Hepatocyte (in vitro differentiated cells): ENCODE measurements around the gene KRT3. TPM values are rescaled to one million over a fixed set of nuclear protein-coding genes. Genes with fewer than 3 reads are reported as not detected.

Experiments used
- DNase-seq: peaks from one replicate; pipeline ENCODE4 v3.0.0-alpha.2; 2016; ENCODE audit warnings: low spot score
- H2AFZ ChIP-seq: fragments of 200-600 bp; sonication (generic); 2 replicates; pipeline ENCODE4 v1.6.0; 2016; ENCODE audit warnings: antibody characterized with exemption, mild to moderate bottlenecking
- H3K27ac ChIP-seq: fragments of 200-600 bp; sonication (generic); 2 replicates; pipeline ENCODE4 v1.5.1; 2016; ENCODE audit warnings: mild to moderate bottlenecking
- H3K27me3 ChIP-seq: fragments of 200-600 bp; sonication (generic); 2 replicates; pipeline ENCODE4 v1.6.1; 2016
- H3K36me3 ChIP-seq: fragments of 200-600 bp; sonication (generic); replicated peaks from 2 replicates; pipeline ENCODE4 v1.5.1; 2016; ENCODE audit warnings: low read depth; ENCODE audit not compliant: insufficient read depth
- H3K4me1 ChIP-seq: fragments of 200-600 bp; sonication (generic); 2 replicates; pipeline ENCODE4 v1.5.1; 2016; ENCODE audit warnings: mild to moderate bottlenecking, moderate library complexity; ENCODE audit not compliant: insufficient read depth
- H3K4me2 ChIP-seq: fragments of 200-600 bp; sonication (generic); 2 replicates; pipeline ENCODE4 v1.6.0; 2016
- H3K4me3 ChIP-seq: fragments of 200-600 bp; sonication (generic); 2 replicates; pipeline ENCODE4 v1.5.1; 2016; ENCODE audit warnings: mild to moderate bottlenecking
- H3K79me2 ChIP-seq: fragments of 200-600 bp; sonication (generic); 2 replicates; pipeline ENCODE4 v1.6.0; 2017; ENCODE audit warnings: mild to moderate bottlenecking
- H3K9me2 ChIP-seq: fragments of 200-600 bp; sonication (generic); replicated peaks from 2 replicates; pipeline ENCODE4 v1.6.0; 2017; ENCODE audit warnings: mild to moderate bottlenecking; ENCODE audit not compliant: insufficient read depth
- H3K9me3 ChIP-seq: fragments of 200-600 bp; sonication (generic); 2 replicates; pipeline ENCODE4 v1.5.1; 2016; ENCODE audit warnings: low read depth, mild to moderate bottlenecking
- H4K20me1 ChIP-seq: fragments of 200-600 bp; sonication (generic); 2 replicates; pipeline ENCODE4 v1.6.0; 2016; ENCODE audit warnings: mild to moderate bottlenecking; ENCODE audit not compliant: insufficient read depth, poor library complexity, severe bottlenecking
- CTCF ChIP-seq: fragments of 200-600 bp; sonication (generic); IDR thresholded peaks from 2 replicates; pipeline ENCODE4 v1.5.1; 2016; ENCODE audit warnings: antibody characterized with exemption, mild to moderate bottlenecking; ENCODE audit not compliant: poor library complexity
- EZH2 ChIP-seq: fragments of 200-600 bp; sonication (generic); IDR thresholded peaks from 2 replicates; pipeline ENCODE4 v1.6.1; 2016; ENCODE audit warnings: antibody characterized with exemption, mild to moderate bottlenecking, borderline replicate concordance
- EZH2phosphoT487 ChIP-seq: fragments of 200-600 bp; sonication (generic); IDR thresholded peaks from one replicate; pipeline ENCODE4 v1.6.1; 2018; ENCODE audit warnings: antibody characterized with exemption, mild to moderate bottlenecking, low read depth, moderate library complexity; ENCODE audit not compliant: unreplicated experiment, severe bottlenecking
- WGBS: methylation state at CpG from one replicate; pipeline ENCODE4 v1.1.6; 2016; ENCODE audit warnings: low lambda C conversion rate; ENCODE audit errors: missing lambda C conversion rate; 5-methylcytosine and 5-hydroxymethylcytosine counted together
- polyA plus RNA-seq: library from polyadenylated mRNA; unstranded; fragments of >200 nt; fragmentation: Nextera tagmentation; extraction: Ambion mirVana; gene quantifications from 2 replicates; pipeline ENCODE4 v1.2.1, GENCODE V29; 2016
- total RNA-seq: library from RNA; depleted of rRNA; stranded (reverse); fragments of >200 nt; gene quantifications from 2 replicates; pipeline ENCODE4 v1.2.3, GENCODE V29; 2014

KRT3 gene
- total and polyA plus RNA-seq, 2 experiments from 2014 or later, result not detected

DNA sequence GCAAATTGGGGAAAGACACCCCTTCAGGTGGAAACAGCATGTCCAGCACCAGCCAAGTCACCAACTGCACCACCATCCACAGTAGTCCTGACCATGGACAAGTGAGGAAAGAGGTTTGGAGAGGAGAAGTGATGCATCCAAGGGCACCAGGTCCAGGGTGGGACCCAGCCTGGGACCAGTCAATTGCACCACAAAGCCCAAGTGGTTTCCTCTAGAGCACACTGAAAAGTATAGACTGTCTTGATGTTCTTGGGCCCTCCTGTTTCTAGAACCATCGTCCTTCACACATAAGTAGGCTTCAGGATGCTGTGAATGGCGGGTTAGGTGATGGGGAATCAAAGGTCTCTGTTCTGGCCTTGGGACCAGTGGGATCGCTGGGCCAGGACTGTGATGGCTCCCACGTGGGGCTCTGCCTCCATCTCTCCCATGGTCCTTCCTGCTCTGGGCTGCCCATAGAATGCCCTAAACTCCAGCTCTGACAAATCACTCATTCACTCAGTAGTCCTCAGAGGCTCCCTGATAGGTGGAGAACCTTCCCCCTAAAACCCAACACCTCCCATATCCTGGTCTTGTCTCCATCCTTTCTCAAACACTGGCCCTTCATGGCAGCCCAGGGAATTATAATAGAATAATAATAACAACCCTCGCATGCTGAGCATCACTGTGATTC lies 29.0 kb upstream of the KRT3 start:
- WGBS, result 96% methylated on average over 5 of the region's 5 CpGs
- no peak for TF ChIP-seq CTCF
- TF ChIP-seq EZH2, result no peak
- TF ChIP-seq EZH2phosphoT487, result no peak

DNA sequence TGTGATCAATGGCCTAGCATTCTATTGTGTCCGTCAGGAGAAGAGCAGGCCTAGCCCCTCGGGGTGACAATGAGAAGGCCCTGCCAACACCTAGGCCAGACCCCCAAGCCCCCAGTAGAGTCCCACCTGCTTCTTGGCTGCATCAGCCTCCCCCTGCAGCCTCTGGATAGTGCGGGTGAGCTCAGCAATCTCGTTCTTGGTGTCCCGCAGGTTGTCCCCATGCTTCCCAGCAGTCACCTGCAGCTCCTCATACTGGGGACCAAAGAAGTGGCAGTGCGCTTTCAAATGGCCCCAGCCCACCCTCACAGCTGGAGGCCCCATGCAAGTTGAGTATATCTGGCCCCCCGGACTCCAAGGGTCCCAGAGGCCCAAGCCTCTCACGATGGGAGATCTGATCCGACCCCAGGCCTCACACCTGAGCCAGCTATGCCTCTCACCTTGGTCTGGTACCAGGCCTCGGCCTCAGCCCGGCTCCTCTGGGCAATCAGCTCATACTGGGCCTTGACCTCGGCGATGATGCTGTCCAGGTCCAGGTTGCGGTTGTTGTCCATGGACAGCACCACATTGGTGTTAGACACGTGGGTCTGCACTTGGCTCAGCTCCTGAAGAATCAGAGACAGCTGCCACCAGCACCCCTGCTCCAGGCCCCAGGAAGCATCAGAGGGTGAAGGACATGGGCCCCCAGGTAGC lies 28.0 kb upstream of the KRT3 start:
- H4K20me1 ChIP-seq, result no peaks in the 10 kb centered on the region
- no peak overlapping the region for H3K4me3 ChIP-seq
- WGBS, result 86% methylated on average over 15 of the region's 15 CpGs
- H3K79me2 ChIP-seq, result no peaks in the 10 kb centered on the region
- H3K36me3 ChIP-seq, result no peaks in the 10 kb centered on the region
- peaks cover 6% of the 10 kb centered on the region for H3K27me3 ChIP-seq
- TF ChIP-seq EZH2 (no peak), EZH2phosphoT487 (no peak), CTCF (no peak)
- H3K9me3 ChIP-seq, result no peaks in the 10 kb centered on the region
- DNase-seq, result no peak
- no peak overlapping the region for H2AFZ ChIP-seq
- H3K27ac ChIP-seq, result no peak overlapping the region
- H3K4me2 ChIP-seq, result no peak overlapping the region
- H3K9me2 ChIP-seq, result no peaks in the 10 kb centered on the region
- H3K4me1 ChIP-seq, result no peaks in the 10 kb centered on the region

More for the DNA sequence above, 29.0 kb upstream of the KRT3 start:
- Histone ChIP-seq H3K79me2 (no peaks in the 10 kb centered on the region), H3K36me3 (no peaks in the 10 kb centered on the region), H2AFZ (no peak overlapping the region), H3K4me3 (no peak overlapping the region), H3K4me1 (no peaks in the 10 kb centered on the region), H3K27me3 (peaks cover 6% of the 10 kb centered on the region), H4K20me1 (no peaks in the 10 kb centered on the region), H3K9me3 (no peaks in the 10 kb centered on the region), H3K4me2 (no peak overlapping the region), H3K9me2 (no peaks in the 10 kb centered on the region), H3K27ac (no peak overlapping the region)
- no peak for DNase-seq

GRCh38 chr12:52822771-52823510 lies 27.0 kb upstream of the KRT3 start:
- no peaks in the 10 kb centered on the region for H3K79me2 ChIP-seq
- no peak overlapping the region for H3K4me2 ChIP-seq
- no peak overlapping the region for H3K27ac ChIP-seq
- H4K20me1 ChIP-seq, result no peaks in the 10 kb centered on the region
- no peak overlapping the region for H2AFZ ChIP-seq
- no peaks in the 10 kb centered on the region for H3K9me2 ChIP-seq
- WGBS, result 87% methylated on average over 16 of the region's 16 CpGs
- peaks cover 6% of the 10 kb centered on the region for H3K27me3 ChIP-seq
- no peaks in the 10 kb centered on the region for H3K9me3 ChIP-seq
- no peak for DNase-seq
- H3K36me3 ChIP-seq, result no peaks in the 10 kb centered on the region
- TF ChIP-seq EZH2phosphoT487 (no peak), EZH2 (no peak), CTCF (no peak)
- H3K4me3 ChIP-seq, result no peak overlapping the region
- H3K4me1 ChIP-seq, result peaks cover 8% of the 10 kb centered on the region
